OCI-M2 (cell line): ENCODE results near the gene CASP1.
"Not testable (repeated sequence)": the region's sequence is repeated elsewhere in the genome, so short reads cannot be mapped to it uniquely, and the experiment has no call there.

Experiments used
- DNase-seq: peaks from one replicate; lab custom pipeline; 2025; ENCODE audit not compliant: unreplicated experiment; lab: John Stamatoyannopoulos, UW

CASP1 gene

GRCh38 chr11:105046898-105047579, 12.1 kb upstream of the CASP1 start:
- DNase-seq, result no peak

GRCh38 chr11:105045676-105046296, 10.8 kb upstream of the CASP1 start:
- DNase-seq, result no peak

- DNase-seq, result not testable (repeated sequence)
Observed at GRCh38 chr11:105044557-105045524, 9.9 kb upstream of the CASP1 start, which contains the start of gene CARD16. CARD16 (minus strand) TSS chr11:105045335; CDS start chr11:105045297, 38 bp downstream.

GRCh38 chr11:105042178-105042577, 7.2 kb upstream of the CASP1 start:
- no peak for DNase-seq

- DNase-seq, result no peak
Observed at GRCh38 chr11:105040703-105041102, 5.8 kb upstream of the CASP1 start.

GRCh38 chr11:105034388-105034787, 556 bp downstream of the CASP1 start:
- DNase-seq, result not testable (repeated sequence)

- DNase-seq, result no peak
Observed at GRCh38 chr11:105033781-105034180, 1.2 kb downstream of the CASP1 start.

- DNase-seq, result no peak
Observed at GRCh38 chr11:105033343-105033742, 1.6 kb downstream of the CASP1 start.

- DNase-seq, result no peak
Observed at GRCh38 chr11:105032495-105032894, 2.4 kb downstream of the CASP1 start.

- DNase-seq, result no peak
Observed at GRCh38 chr11:105027678-105028077, 7.3 kb downstream of the CASP1 start.

- DNase-seq, result no peak
Observed at GRCh38 chr11:105024394-105024793, 10.6 kb downstream of the CASP1 start.

- no peak for DNase-seq
Observed at GRCh38 chr11:105023003-105023402, 11.9 kb downstream of the CASP1 start, which contains the start of gene CASP5. CASP5 (minus strand) TSS chr11:105023168; CDS start chr11:105023136, 32 bp downstream.

GRCh38 chr11:105022527-105022926, 12.4 kb downstream of the CASP1 start:
- no peak for DNase-seq

GRCh38 chr11:105007463-105007862, 27.5 kb downstream of the CASP1 start:
- no peak for DNase-seq

GRCh38 chr11:105005451-105005845, 29.5 kb downstream of the CASP1 start:
- DNase-seq, result no peak

- no peak for DNase-seq
Observed at GRCh38 chr11:105004021-105004420, 30.9 kb downstream of the CASP1 start.

- no peak for DNase-seq
Observed at GRCh38 chr11:105003151-105003550, 31.8 kb downstream of the CASP1 start.

- no peak for DNase-seq
Observed at GRCh38 chr11:105000797-105001196, 34.1 kb downstream of the CASP1 start.

- no peak for DNase-seq
Observed at GRCh38 chr11:105000167-105000566, 34.8 kb downstream of the CASP1 start.

GRCh38 chr11:104999721-105000120, 35.2 kb downstream of the CASP1 start:
- DNase-seq, result no peak

- DNase-seq, result no peak
Observed at GRCh38 chr11:104997288-104997687, 37.7 kb downstream of the CASP1 start.
